BLaER1 (cell line): ENCODE data around the gene CAMKMT.
A peak's percentile ranks its signal among the peaks of the same experiment; 100 is the strongest.

ENCODE experiments used
- H3K27ac ChIP-seq: shearing (Covaris generic); formaldehyde crosslinking; 2 replicates; pipeline ENCODE4 v1.8.1; 2022
- H3K27me3 ChIP-seq: shearing (Covaris generic); formaldehyde crosslinking; 2 replicates; pipeline ENCODE4 v1.8.1; 2022
- H3K36me3 ChIP-seq: shearing (Covaris generic); formaldehyde crosslinking; 2 replicates; pipeline ENCODE4 v1.8.1; 2022
- H3K4me1 ChIP-seq: shearing (Covaris generic); formaldehyde crosslinking; 2 replicates; pipeline ENCODE4 v1.8.1; 2022
- H3K4me2 ChIP-seq: shearing (Covaris generic); formaldehyde crosslinking; 2 replicates; pipeline ENCODE4 v1.8.1; 2022
- H3K4me3 ChIP-seq: shearing (Covaris generic); formaldehyde crosslinking; 2 replicates; pipeline ENCODE4 v1.8.1; 2022
- H3K9ac ChIP-seq: shearing (Covaris generic); formaldehyde crosslinking; 2 replicates; pipeline ENCODE4 v1.8.1; 2022
- H3K9me3 ChIP-seq: shearing (Covaris generic); formaldehyde crosslinking; 2 replicates; pipeline ENCODE4 v1.8.1; 2022
- H4K20me1 ChIP-seq: shearing (Covaris generic); formaldehyde crosslinking; 2 replicates; pipeline ENCODE4 v1.8.1; 2022
- Cebpa-rat ChIP-seq: shearing (Covaris generic); IDR thresholded peaks from 2 replicates; pipeline ENCODE4 v1.8.1; 2022

CAMKMT gene

GRCh38 chr2:44691174-44691785, 329.5 kb downstream of the CAMKMT start:
- Histone ChIP-seq H3K4me1 (no peaks in the 10 kb centered on the region), H3K36me3 (no peaks in the 10 kb centered on the region), H3K27ac (no peak overlapping the region), H3K9ac (no peak overlapping the region), H3K27me3 (no peaks in the 10 kb centered on the region), H3K4me2 (no peak overlapping the region), H4K20me1 (no peaks in the 10 kb centered on the region), H3K4me3 (no peak overlapping the region), H3K9me3 (no peaks in the 10 kb centered on the region)
- no peak for TF ChIP-seq Cebpa-rat

DNA sequence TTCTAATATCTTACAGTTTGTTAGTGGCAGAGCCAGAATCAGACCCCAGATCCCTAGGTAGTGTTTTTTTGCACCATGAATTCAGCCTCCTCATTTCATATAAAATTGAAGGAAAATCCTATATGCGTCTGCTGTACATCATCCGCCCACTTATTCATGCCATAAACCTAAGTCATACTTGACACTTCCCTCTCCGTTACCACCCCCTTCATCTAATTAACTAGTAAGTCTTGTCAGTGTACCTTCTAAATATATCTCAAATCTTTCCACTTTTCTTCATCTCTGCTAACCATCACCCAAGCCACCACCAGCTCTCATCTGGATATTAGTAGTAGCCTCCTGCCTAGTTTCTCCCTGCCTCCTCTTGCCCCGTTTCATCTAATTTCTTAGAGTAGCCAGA, 331.1 kb downstream of the CAMKMT start:
- no peak overlapping the region for H3K4me3 ChIP-seq
- no peak overlapping the region for H3K27ac ChIP-seq
- H3K27me3 ChIP-seq: no peaks in the 10 kb centered on the region
- TF ChIP-seq Cebpa-rat: no peak
- H4K20me1 ChIP-seq: no peaks in the 10 kb centered on the region
- no peak overlapping the region for H3K4me2 ChIP-seq
- H3K9me3 ChIP-seq: no peaks in the 10 kb centered on the region
- no peak overlapping the region for H3K9ac ChIP-seq
- H3K4me1 ChIP-seq: no peaks in the 10 kb centered on the region
- no peaks in the 10 kb centered on the region for H3K36me3 ChIP-seq

DNA sequence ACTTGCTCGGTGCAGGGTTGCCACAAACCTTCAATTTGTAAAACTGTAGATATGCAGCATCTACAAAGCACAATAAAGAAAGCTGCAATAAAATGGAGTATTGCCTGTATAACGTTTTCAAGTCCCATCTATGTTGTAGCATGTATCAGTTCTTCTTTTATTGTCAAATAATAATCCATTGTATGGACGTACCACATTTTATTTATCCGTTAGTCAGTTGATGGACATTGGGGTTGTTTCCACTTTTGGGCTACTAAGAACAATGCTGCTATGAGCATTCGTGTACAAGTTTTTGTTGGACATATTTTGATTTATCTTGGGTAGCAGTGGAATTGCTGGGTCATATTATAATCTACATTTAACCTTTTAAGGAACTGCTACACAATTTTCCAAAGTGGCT, 339.1 kb downstream of the CAMKMT start:
- H3K27ac ChIP-seq: no peak overlapping the region
- H3K4me1 ChIP-seq: no peaks in the 10 kb centered on the region
- no peaks in the 10 kb centered on the region for H3K27me3 ChIP-seq
- H3K4me3 ChIP-seq: no peak overlapping the region
- H3K36me3 ChIP-seq: no peaks in the 10 kb centered on the region
- no peak overlapping the region for H3K4me2 ChIP-seq
- no peak overlapping the region for H3K9ac ChIP-seq
- H3K9me3 ChIP-seq: no peaks in the 10 kb centered on the region
- H4K20me1 ChIP-seq: no peaks in the 10 kb centered on the region
- TF ChIP-seq Cebpa-rat: no peak

GRCh38 chr2:44705356-44705755, 343.6 kb downstream of the CAMKMT start:
- H4K20me1 ChIP-seq: no peaks in the 10 kb centered on the region
- no peak for TF ChIP-seq Cebpa-rat
- no peak overlapping the region for H3K9ac ChIP-seq
- no peaks in the 10 kb centered on the region for H3K9me3 ChIP-seq
- no peaks in the 10 kb centered on the region for H3K36me3 ChIP-seq
- no peak overlapping the region for H3K27ac ChIP-seq
- peaks cover 10% of the 10 kb centered on the region for H3K4me1 ChIP-seq
- H3K4me3 ChIP-seq: no peak overlapping the region
- no peaks in the 10 kb centered on the region for H3K27me3 ChIP-seq
- no peak overlapping the region for H3K4me2 ChIP-seq

DNA sequence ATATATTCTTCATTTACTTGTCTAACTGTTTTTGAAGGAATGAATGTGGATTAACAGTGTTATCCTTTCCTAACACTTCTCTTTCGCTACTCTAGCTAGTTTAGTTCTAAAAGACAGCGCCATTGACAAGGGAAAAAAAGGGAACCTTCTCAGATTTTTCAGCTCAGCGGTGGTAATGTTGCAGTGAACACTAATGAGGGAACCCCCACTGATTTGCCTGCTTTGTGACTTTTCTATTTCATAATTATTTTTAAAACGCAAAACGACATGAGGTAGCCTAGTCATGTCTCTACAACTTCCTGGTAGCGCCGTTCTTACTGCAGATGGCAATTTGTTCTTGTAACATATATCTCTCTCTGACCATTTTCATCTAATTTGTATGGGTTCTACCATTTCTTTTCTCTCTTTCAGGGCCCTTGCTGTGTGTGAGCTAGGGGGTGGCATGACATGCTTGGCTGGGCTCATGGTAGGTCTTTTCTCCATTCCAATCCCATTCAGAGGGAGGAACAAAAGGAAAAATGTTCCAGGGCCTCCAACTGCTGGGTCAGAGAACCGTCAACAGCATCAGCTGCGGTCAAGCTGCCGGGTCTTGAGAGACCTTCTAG, 344.2 kb downstream of the CAMKMT start:
- Histone ChIP-seq H3K27ac (no peak overlapping the region), H3K4me3 (no peak overlapping the region)
- TF ChIP-seq Cebpa-rat: no peak

DNA sequence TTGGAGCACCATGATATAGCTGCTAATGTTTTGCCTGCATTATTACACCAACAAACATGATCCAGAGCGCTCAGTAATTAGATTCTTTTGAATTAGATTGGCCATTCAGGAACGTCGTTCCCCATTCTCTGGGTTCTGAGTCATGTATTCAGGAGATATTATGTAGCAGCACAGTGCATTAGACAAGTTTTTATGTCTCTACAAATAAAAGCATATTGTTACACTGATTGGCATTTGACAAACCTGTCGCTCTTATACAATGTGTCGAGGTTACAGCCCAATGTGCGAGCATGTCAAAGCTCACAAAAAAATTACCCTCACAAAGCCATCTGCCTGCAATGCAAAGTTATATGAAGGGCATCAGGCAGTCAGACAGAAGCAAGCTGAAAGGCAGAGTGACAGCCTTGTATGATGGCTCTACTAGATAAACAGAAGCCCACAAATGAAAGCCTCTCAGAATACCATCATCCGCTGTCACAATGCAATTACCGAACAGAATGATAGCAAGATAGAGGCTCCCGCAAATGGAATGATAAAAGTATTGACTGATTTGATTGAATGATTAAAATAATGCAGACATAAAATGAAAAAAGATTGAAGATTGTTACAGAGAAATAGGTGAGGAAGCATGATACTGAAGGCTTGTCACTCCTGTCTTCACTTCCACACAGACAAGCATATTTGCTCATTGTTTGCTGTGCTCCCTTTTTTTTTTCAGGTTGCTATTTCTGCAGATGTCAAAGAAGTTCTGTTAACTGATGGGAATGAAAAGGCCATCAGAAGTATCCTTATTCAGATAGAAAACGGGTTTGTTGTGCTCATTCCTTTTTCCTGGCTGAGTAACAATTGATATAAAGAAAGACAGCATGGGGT, 345.2 kb downstream of the CAMKMT start:
- Histone ChIP-seq H3K9ac (no peak overlapping the region), H3K36me3 (no peaks in the 10 kb centered on the region), H3K4me1 (peaks cover 10% of the 10 kb centered on the region), H3K4me2 (no peak overlapping the region), H3K27me3 (no peaks in the 10 kb centered on the region), H3K27ac (no peak overlapping the region), H3K4me3 (no peak overlapping the region), H4K20me1 (no peaks in the 10 kb centered on the region), H3K9me3 (no peaks in the 10 kb centered on the region)
- TF ChIP-seq Cebpa-rat: no peak

More for the DNA sequence above, 344.2 kb downstream of the CAMKMT start:
- peaks cover 10% of the 10 kb centered on the region for H3K4me1 ChIP-seq
- no peak overlapping the region for H3K9ac ChIP-seq
- no peaks in the 10 kb centered on the region for H3K9me3 ChIP-seq
- no peaks in the 10 kb centered on the region for H4K20me1 ChIP-seq
- no peaks in the 10 kb centered on the region for H3K27me3 ChIP-seq
- no peak overlapping the region for H3K4me2 ChIP-seq
- H3K36me3 ChIP-seq: no peaks in the 10 kb centered on the region

GRCh38 chr2:44707945-44708660, 346.4 kb downstream of the CAMKMT start:
- H3K4me1 ChIP-seq: peaks cover 18% of the 10 kb centered on the region
- no peaks in the 10 kb centered on the region for H4K20me1 ChIP-seq
- no peak overlapping the region for H3K27ac ChIP-seq
- no peak overlapping the region for H3K9ac ChIP-seq
- peak overlapping the region; percentile 51 for H3K4me2 ChIP-seq
- no peak for TF ChIP-seq Cebpa-rat
- H3K4me3 ChIP-seq: no peak overlapping the region
- no peaks in the 10 kb centered on the region for H3K9me3 ChIP-seq
- H3K36me3 ChIP-seq: no peaks in the 10 kb centered on the region
- no peaks in the 10 kb centered on the region for H3K27me3 ChIP-seq

DNA sequence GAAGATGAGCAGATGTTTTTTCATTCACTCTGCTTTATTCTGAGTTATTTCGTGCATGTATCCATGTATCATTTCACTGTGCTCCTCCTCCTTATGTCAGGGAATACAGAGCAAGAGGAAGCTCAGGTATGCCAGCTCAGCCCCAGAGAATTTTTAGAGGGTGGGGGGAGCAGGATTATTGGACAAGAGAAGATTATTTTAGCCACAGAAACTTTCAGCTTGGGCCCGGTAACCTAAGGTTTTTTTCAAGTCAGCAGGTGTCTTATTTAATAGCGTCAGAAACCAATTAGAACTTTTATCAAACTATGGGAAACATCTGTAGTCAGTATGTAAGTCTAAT, 346.9 kb downstream of the CAMKMT start:
- Histone ChIP-seq H3K27ac (no peak overlapping the region), H3K4me1 (peaks cover 24% of the 10 kb centered on the region), H3K9ac (no peak overlapping the region), H4K20me1 (no peaks in the 10 kb centered on the region), H3K36me3 (no peaks in the 10 kb centered on the region), H3K27me3 (no peaks in the 10 kb centered on the region), H3K4me2 (peak overlapping the region; percentile 51), H3K9me3 (no peaks in the 10 kb centered on the region), H3K4me3 (no peak overlapping the region)
- no peak for TF ChIP-seq Cebpa-rat

GRCh38 chr2:44713170-44713569, 351.4 kb downstream of the CAMKMT start:
- H3K4me2 ChIP-seq: peak overlapping the region; percentile 60
- no peak overlapping the region for H3K4me3 ChIP-seq
- H3K27ac ChIP-seq: no peak overlapping the region
- no peaks in the 10 kb centered on the region for H3K9me3 ChIP-seq
- H3K9ac ChIP-seq: no peak overlapping the region
- TF ChIP-seq Cebpa-rat: no peak
- H3K27me3 ChIP-seq: no peaks in the 10 kb centered on the region
- peaks cover 30% of the 10 kb centered on the region for H3K4me1 ChIP-seq
- H3K36me3 ChIP-seq: no peaks in the 10 kb centered on the region
- no peaks in the 10 kb centered on the region for H4K20me1 ChIP-seq
